ENCODE results near the gene FH.

- TF ChIP-seq POLR2AphosphoS5 (IDR thresholded peaks at IDR 0.05; ENCODE audit: low read depth, low read length) = no peak
- TF ChIP-seq POLR2A (IDR thresholded peaks at IDR 0.05; ENCODE audit: low read depth, low read length) = no peak
- no peak for TF ChIP-seq TAF1 (IDR thresholded peaks at IDR 0.05; ENCODE audit: low read depth, low read length)
- TF ChIP-seq POU2F2 (IDR thresholded peaks at IDR 0.05; ENCODE audit: low read depth, low read length) = no peak
- no peak for TF ChIP-seq PAX5 (IDR thresholded peaks at IDR 0.05; ENCODE audit: insufficient read depth, low read length, severe bottlenecking)
These were observed 48.5 kb downstream of the FH start for GRCh38 chr1:241470908-241471590.
